ENCODE data around the gene ZFAND2B. TPM values are rescaled to one million over a fixed set of nuclear protein-coding genes. Genes with fewer than 3 reads are reported as not detected.
A peak's percentile ranks its signal among the peaks of the same experiment; 100 is the strongest.

Gene ZFAND2B
- total RNA-seq, 2 experiments from 2014 or later = 49.1 to 60.2 TPM

DNA sequence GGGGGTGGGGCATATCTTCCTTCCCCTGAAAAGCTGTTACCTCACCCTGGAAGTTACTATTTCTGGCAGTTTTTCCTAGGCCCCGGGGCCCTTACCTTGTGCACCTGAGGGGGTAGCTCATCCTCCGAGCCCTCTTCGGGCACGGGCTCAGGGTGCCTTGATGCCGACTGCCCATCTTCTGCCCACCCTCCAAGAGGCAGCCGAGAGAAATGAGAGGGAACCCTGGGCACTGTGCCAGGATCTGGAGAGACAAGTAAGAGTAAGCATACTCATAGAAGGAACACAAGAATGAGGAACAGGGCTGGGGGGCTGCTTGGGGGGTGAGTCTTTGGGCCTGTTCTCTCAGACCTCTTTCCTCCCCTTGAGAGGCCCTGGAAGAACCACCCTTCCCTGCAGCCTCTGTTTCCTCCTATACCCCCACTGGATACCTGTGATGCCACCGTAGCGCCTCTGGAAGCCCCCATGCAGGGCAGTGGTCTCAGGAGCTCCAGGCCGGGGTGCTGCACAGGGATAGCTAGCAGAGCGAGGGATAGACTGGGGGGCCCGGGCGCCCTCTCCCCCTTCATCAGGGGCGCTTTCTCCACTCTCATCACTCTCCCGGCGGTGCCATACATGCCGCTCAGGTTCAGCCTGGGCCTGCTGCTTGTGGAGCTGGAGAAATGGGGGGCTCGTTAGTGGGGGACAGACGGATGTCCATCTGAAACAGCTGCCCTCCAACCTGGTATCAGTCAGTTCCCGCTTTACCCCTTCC lies 14.2 kb downstream of the ZFAND2B start:
- CTCF ChIA-PET = interaction anchor here (1.0 to 2.9 kb wide), 6 partner anchors 9 to 74 kb away, joined by 3 to 8 read pairs (median 4); partner anchors contain the start of gene ZFAND2B
- Mint-ChIP-seq H3K9me3 (no peaks in the 10 kb centered on the region), H3K4me1 (peaks cover 26% of the 10 kb centered on the region), H3K27ac (no peak overlapping the region), H3K36me3 (ENCODE audit: low read depth) (peaks cover 47% of the 10 kb centered on the region), H3K4me3 (no peak overlapping the region), H3K27me3 (no peaks in the 10 kb centered on the region)
- POLR2A ChIA-PET = no interaction called here
- DNase-seq = no peak

DNA sequence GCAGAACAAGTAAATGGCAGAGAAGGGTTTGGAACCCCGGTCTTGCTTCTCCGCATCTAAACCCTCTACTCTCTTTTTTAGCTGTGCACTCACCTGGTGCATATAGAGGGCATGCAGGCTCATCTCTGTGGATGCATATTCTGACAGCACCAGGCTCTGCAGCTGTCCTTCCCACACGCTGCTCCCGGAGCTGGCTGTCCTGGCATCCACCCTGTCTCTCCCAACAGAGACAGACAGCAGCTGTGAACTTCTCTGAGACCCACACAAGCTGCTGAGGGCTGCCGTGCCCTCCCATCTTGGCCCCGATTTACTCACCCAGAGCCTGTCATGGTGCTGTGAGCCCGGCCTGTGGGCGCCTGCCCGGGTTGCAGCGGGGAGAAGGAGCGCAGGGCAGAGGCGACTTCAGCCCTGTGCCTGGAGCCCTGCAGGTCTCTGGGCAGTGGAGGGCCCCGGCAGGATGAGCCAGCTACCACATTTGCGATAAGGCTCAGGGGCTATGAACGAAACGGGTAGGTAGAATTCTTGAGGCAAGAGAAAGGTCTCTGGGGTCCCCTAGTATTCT lies 15.5 kb downstream of the ZFAND2B start:
- POLR2A ChIA-PET = no interaction called here
- CTCF ChIA-PET = interaction anchor here (1.2 to 2.9 kb wide), 6 partner anchors 14 to 73 kb away, joined by 3 to 8 read pairs (median 4); partner anchors contain the start of gene ZFAND2B
- no peaks in the 10 kb centered on the region for H3K9me3 Mint-ChIP-seq
- no peak overlapping the region for H3K4me3 Mint-ChIP-seq
- no peaks in the 10 kb centered on the region for H3K27me3 Mint-ChIP-seq
- H3K4me1 Mint-ChIP-seq = peaks cover 21% of the 10 kb centered on the region
- H3K36me3 Mint-ChIP-seq (ENCODE audit: low read depth) = peaks cover 54% of the 10 kb centered on the region
- H3K27ac Mint-ChIP-seq = no peak overlapping the region
- DNase-seq = no peak

DNA sequence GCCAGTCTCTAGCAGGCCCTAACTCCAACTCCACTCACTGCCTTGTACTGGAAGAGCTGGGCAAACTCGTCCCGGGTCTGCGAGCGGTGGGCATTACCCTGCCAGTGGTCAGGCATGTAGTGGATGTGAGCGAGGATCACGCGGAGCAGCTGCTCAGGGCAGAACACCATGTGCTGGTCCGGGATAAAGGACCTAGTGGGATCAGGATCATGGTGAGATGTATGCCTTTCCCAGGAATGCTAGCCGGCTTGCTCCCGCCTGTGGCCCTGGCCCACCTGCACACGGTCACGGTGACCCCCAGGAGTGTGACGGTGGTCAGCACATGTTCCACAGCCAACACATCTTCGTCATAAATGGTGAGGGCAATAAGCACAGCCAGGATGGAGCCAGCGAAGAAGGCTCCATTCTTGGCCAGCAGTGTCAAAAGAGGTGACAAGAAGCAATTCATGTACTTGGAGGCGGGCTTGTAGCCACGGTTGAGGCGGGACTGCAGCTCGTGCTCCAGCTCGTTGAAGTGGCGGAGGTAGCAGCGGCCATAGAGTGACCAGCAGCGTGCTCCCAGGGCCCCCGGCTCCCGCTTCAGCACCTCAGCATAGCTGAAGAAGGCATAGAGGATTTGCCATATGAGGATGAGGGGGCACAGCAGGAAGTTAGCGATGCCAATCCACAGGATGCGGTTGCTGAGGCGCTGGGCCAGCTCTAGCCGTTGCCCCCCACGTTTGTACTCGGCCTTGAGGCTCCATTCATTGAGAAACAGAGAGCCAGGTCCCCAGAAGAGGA lies 17.4 kb downstream of the ZFAND2B start:
- no peaks in the 10 kb centered on the region for H3K27me3 Mint-ChIP-seq
- ChIA-PET CTCF (interaction anchor here (0.8 to 1.8 kb wide), 6 partner anchors 7 to 85 kb away, joined by 3 to 7 read pairs (median 3); partner anchors contain the start of genes DNAJB2 and PTPRN), POLR2A (interaction anchor here (0.6 kb wide), 1 partner anchor 20 kb away, joined by 4 read pairs; no protein-coding TSS in a partner anchor)
- H3K4me1 Mint-ChIP-seq = peaks cover 29% of the 10 kb centered on the region
- DNase-seq = no peak
- no peak overlapping the region for H3K27ac Mint-ChIP-seq
- no peaks in the 10 kb centered on the region for H3K9me3 Mint-ChIP-seq
- no peak overlapping the region for H3K4me3 Mint-ChIP-seq
- H3K36me3 Mint-ChIP-seq (ENCODE audit: low read depth) = peaks cover 58% of the 10 kb centered on the region

DNA sequence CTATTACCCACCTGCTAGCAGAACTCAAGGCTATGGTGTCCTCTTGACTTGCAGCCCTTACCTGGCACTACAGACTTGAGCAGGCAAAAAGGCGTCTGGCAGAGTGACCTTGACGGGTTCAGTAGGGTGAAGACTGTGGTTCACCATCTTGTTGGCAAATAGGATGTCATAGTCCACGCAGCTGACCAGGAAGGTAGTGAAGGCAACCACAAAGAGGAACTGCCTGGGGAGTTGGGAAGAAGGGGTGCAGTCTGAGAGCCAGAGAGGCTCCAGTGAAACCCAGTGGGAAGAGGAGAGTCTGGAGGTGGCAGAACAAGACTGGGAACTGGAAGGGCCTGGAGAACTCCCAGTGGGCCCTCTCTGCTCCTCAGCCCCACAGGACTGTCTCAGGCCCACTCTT lies 18.8 kb downstream of the ZFAND2B start:
- no peak for DNase-seq
- Mint-ChIP-seq H3K9me3 (no peaks in the 10 kb centered on the region), H3K27me3 (no peaks in the 10 kb centered on the region), H3K4me3 (no peak overlapping the region), H3K36me3 (ENCODE audit: low read depth) (peaks cover 57% of the 10 kb centered on the region), H3K27ac (no peak overlapping the region), H3K4me1 (peaks cover 31% of the 10 kb centered on the region)
- ChIA-PET POLR2A (no interaction called here), CTCF (interaction anchor here (1.6 to 2.2 kb wide), 5 partner anchors 8 to 54 kb away, joined by 3 to 7 read pairs (median 5); partner anchors contain the start of genes DNAJB2, GLB1L and STK16)

DNA sequence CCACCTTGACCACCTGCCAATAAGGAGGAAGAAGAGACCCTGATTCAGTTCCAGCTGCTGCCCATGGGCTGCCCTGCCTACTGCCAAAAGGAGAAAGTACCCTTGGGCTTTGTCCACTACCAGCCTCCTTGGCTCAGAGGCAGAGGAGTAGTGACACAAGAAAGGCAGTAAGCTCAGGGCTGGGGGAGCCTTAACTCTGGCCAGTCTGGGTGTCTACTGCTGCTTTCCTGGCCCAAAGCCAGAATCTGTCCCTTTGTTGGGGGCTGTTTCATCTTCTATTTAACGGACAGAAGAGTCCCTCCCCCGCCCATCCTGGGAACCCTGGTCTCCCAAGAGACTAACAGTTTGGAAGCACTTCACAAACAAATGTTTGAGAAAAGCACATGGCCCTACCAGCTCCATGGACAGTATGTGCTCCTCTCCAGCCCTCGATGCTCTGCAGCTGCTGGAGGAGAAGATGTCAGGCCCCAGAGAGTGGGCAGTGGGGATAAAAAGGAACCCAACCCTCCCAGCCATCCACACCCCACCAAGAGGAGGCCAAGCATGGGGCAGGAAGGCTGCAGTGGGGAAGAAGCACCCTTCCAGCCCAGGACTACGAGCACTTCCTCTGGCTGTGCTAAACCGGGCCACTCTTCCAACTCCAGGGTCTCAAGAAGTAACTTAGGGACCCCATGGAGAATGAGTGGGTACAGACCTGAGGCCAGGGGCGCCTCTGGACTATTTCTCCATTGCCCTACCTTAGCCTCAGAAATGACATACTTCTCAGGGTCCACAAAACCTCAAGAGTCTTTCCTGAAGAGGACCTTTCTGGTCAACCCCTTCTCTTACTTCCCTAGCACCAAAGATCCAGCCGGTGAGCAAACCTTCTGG lies 21.7 kb downstream of the ZFAND2B start:
- CTCF ChIA-PET = interaction anchor here (0.8 to 2.2 kb wide), 7 partner anchors 14 to 160 kb away, joined by 3 to 14 read pairs (median 3); partner anchors contain the start of genes GLB1L and STK16
- Mint-ChIP-seq H3K4me1 (peaks cover 58% of the 10 kb centered on the region), H3K4me3 (peak overlapping the region; percentile 98), H3K27me3 (no peaks in the 10 kb centered on the region), H3K36me3 (ENCODE audit: low read depth) (peaks cover 62% of the 10 kb centered on the region), H3K27ac (peak overlapping the region; percentile 83), H3K9me3 (no peaks in the 10 kb centered on the region)
- POLR2A ChIA-PET = interaction anchor here (0.8 to 1.2 kb wide), 3 partner anchors 10 to 24 kb away, joined by 3 read pairs; partner anchors contain the start of gene ABCB6
- no peak for DNase-seq

DNA sequence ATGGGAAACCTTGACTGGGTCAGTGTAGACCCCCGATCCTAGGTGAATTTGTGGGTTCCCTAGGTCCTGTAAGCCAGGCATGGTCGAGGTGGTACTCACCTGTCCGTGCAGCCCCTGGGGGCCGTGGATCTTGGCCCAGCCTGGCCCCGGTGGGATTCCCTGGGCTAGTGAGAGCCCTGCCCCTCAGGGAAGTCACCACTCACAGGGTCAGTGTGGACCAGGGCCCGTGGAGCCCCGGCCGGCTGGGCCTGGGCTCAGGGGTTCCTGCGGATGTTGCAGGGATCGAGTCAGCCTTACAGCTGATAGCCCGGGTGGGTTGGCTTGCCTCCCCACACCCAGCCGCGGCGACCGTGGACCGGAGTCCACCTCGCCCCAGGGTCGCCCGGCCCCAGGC lies 22.3 kb downstream of the ZFAND2B start:
- H3K36me3 Mint-ChIP-seq (ENCODE audit: low read depth) = peaks cover 64% of the 10 kb centered on the region
- H3K4me3 Mint-ChIP-seq = peak overlapping the region; percentile 98
- ChIA-PET POLR2A (interaction anchor here (0.8 to 1.2 kb wide), 4 partner anchors 10 to 23 kb away, joined by 3 read pairs; partner anchors contain the start of genes ABCB6 and ZFAND2B), CTCF (interaction anchor here (0.8 to 2.2 kb wide), 6 partner anchors 11 to 160 kb away, joined by 3 to 14 read pairs (median 4); partner anchors contain the start of genes CNPPD1, GLB1L and STK16)
- H3K27ac Mint-ChIP-seq = peak overlapping the region; percentile 83
- peaks cover 60% of the 10 kb centered on the region for H3K4me1 Mint-ChIP-seq
- H3K9me3 Mint-ChIP-seq = no peaks in the 10 kb centered on the region
- DNase-seq = no peak
- no peaks in the 10 kb centered on the region for H3K27me3 Mint-ChIP-seq

DNA sequence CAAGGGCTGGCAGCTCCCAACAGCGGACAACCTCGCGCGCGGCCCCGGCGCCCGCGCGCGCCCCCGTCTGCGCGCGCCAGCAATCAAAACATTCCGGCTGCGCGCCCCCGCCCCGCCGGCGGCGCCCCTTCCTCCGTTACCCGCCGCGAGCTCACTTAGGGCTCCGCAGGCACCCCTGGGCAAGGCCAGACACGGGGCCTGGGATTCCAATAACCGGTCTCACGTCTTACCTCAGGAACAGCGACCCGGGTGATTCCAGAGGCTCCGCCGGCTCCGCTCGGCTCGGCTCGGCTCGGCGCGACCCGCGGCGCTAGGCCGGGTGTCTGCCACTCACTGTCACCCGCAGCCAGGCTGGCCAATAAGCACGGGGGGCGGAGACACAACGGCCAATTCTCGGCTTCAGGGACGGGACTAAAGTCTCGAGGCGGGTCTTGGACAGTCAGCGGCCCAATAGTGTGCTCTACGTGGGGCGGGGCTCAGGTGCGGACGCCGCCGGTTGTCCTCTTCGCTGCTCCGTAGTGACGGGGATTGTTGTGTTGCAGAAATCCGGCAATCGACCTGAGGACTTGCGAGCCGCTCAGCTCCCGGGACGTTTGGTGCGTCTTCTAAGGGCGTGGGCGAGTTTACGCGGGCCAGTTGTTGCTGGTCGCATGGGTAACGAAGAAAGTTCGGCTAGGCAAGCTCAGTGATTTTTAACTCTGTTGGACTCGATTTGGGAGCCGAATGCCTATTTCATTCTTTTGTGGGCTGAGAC lies 22.9 kb downstream of the ZFAND2B start, which contains the start of the genes ANKZF1 and ATG9A:
Gene ANKZF1 (plus strand): TSS at position 502 of the 754 bp plus-strand sequence. CDS start 452 bp downstream, outside the sequence.
Gene ATG9A (minus strand): TSS at position 332 of the 754 bp plus-strand sequence. CDS start 1,612 bp downstream, outside the sequence.
- DNase-seq = peak; percentile 100
- CTCF ChIA-PET = interaction anchor here (0.8 to 2.2 kb wide), 9 partner anchors 11 to 159 kb away, joined by 3 to 14 read pairs (median 4); partner anchors contain the start of genes CNPPD1, GLB1L and STK16

DNA sequence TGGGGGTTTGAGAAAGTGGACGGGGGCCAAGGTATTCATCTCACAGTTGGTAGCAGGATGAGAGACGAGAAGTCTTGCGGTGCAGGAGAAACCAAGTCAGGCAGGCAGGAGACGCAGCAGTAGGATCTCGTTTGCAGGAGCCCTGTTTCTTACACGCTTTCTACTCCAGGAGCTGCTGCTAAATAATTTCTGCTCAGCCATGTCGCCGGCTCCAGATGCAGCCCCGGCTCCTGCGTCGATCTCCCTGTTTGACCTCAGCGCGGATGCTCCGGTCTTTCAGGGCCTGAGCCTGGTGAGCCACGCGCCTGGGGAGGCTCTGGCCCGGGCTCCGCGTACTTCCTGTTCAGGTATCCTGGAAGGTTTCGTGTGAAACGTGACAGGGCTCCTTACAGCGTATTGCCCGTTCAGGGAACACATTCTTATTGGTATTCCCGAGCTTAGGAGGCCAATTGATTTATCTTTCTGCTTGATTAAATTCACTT lies 23.5 kb downstream of the ZFAND2B start:
- H3K4me3 Mint-ChIP-seq = peak overlapping the region; percentile 98
- H3K36me3 Mint-ChIP-seq (ENCODE audit: low read depth) = peaks cover 60% of the 10 kb centered on the region
- no peaks in the 10 kb centered on the region for H3K9me3 Mint-ChIP-seq
- CTCF ChIA-PET = interaction anchor here (0.7 to 2.2 kb wide), 9 partner anchors 12 to 159 kb away, joined by 3 to 14 read pairs (median 4); partner anchors contain the start of genes CNPPD1, GLB1L and STK16
- H3K27me3 Mint-ChIP-seq = no peaks in the 10 kb centered on the region
- H3K27ac Mint-ChIP-seq = peak overlapping the region; percentile 100
- POLR2A ChIA-PET = interaction anchor here (1.2 kb wide), 1 partner anchor 24 kb away, joined by 3 read pairs; the partner anchor contains the start of gene ZFAND2B
- H3K4me1 Mint-ChIP-seq = peaks cover 60% of the 10 kb centered on the region
- DNase-seq = peak; percentile 56

More for the DNA sequence above, 22.9 kb downstream of the ZFAND2B start, which contains the start of the genes ANKZF1 and ATG9A:
- Mint-ChIP-seq H3K27me3 (no peaks in the 10 kb centered on the region), H3K27ac (peak within 1 kb of the TSS; percentile 100), H3K4me1 (peaks cover 60% of the 10 kb centered on the region), H3K36me3 (ENCODE audit: low read depth) (peaks cover 62% of the 10 kb centered on the region), H3K4me3 (peak within 1 kb of the TSS; percentile 98), H3K9me3 (no peaks in the 10 kb centered on the region)
- POLR2A ChIA-PET = interaction anchor here (0.8 to 1.2 kb wide), 4 partner anchors 11 to 23 kb away, joined by 3 read pairs; partner anchors contain the start of genes ABCB6 and ZFAND2B

DNA sequence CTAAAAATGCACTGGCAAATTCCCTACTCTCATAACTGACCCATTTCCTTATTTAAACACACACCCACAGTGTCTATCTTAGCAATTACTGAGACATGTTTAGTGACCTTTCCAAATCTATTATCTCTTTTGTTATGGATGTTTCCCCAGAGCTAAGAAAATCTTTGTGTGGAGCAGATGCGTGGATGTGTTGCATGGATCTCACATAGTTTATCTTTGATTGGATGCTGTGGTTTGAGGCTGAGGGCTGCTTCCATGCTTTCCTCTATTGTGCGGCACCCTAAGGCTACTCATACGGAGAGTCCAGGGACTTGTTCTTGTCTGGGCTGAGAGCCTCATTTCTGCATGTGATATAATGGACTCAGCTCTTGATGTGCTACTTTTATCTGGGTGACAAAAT lies 27.7 kb downstream of the ZFAND2B start:
- ChIA-PET POLR2A (no interaction called here), CTCF (interaction anchor here (1.0 to 2.0 kb wide), 3 partner anchors 11 to 61 kb away, joined by 3 to 6 read pairs (median 4); partner anchors contain the start of genes GLB1L and STK16)
- no peak overlapping the region for H3K27ac Mint-ChIP-seq
- no peak overlapping the region for H3K4me3 Mint-ChIP-seq
- peaks cover 35% of the 10 kb centered on the region for H3K4me1 Mint-ChIP-seq
- no peaks in the 10 kb centered on the region for H3K27me3 Mint-ChIP-seq
- peaks cover 69% of the 10 kb centered on the region for H3K36me3 Mint-ChIP-seq (ENCODE audit: low read depth)
- DNase-seq = no peak
- no peaks in the 10 kb centered on the region for H3K9me3 Mint-ChIP-seq

DNA sequence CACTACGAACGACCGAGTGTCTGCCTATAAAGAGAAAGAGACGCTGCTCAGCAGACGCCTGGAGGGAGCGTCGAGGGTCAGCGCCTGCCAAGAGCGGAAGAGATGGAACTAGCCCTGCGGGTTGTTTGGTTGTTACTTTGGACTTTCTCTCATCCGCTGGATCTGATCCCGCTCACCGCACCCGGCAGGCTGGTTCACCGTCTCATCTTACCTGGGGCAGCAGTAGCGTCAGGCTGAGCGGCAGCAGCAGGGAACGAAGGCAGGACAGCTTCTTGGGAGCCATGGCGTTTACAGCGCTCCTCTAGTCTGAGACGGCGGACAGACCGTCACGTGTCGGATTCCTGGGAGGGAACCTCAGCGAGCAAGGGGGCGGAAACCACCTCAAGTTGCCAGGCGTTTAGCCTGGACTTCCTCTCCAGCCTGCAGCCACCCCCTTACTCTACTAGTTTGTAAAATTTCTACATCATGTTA lies 36.7 kb downstream of the ZFAND2B start:
- Mint-ChIP-seq H3K4me1 (peaks cover 45% of the 10 kb centered on the region), H3K9me3 (no peaks in the 10 kb centered on the region), H3K4me3 (peak overlapping the region; percentile 5), H3K36me3 (ENCODE audit: low read depth) (peaks cover 21% of the 10 kb centered on the region), H3K27me3 (no peaks in the 10 kb centered on the region), H3K27ac (peak overlapping the region; percentile 59)
- CTCF ChIA-PET = interaction anchor here (1.1 to 1.2 kb wide), 2 partner anchors 13 to 15 kb away, joined by 3 to 4 read pairs; no protein-coding TSS in a partner anchor
- POLR2A ChIA-PET = no interaction called here
- DNase-seq = no peak

Data from activated CD4-positive, alpha-beta T cell treated with anti-CD3 and anti-CD28 coated beads, Interleukin-2, amount 10 ng/mL, durations not matched to agents 7 days and 5 days (primary cell).